A172 (cell line): ENCODE results near the gene PEAK1. TPM values are rescaled to one million over a fixed set of nuclear protein-coding genes. Genes with fewer than 3 reads are reported as not detected.

Experiments used
- DNase-seq: peaks from one replicate; pipeline ENCODE4 v3.0.0-alpha.2; 2015; ENCODE audit warnings: low spot score
- total RNA-seq: library from RNA; depleted of rRNA; stranded (reverse); fragments of >200 nt; shearing (Covaris generic); gene quantifications from 2 replicates; pipeline ENCODE4 v1.2.3, GENCODE V29; 2014

Gene PEAK1
- total RNA-seq, 1 experiment from 2014 or later, result 8.2 TPM

DNA sequence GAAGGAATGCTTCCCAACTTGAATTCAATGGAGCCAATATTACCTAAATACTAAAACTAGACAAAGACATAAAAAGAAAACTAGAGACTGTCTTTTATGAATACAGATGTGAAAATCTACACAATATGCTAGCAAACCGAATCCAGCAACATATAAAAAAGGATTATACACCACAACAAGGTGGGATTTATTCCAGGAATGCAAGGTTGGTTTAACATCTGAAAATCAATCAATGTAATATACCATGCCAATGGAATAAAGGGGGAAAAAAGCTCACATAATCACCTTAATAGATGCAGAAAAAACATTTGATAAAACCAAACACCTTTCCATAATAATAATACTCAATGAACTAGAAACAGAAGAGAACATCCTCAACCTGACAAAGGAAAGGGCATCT lies 279.7 kb downstream of the PEAK1 start:
- no peak for DNase-seq

DNA sequence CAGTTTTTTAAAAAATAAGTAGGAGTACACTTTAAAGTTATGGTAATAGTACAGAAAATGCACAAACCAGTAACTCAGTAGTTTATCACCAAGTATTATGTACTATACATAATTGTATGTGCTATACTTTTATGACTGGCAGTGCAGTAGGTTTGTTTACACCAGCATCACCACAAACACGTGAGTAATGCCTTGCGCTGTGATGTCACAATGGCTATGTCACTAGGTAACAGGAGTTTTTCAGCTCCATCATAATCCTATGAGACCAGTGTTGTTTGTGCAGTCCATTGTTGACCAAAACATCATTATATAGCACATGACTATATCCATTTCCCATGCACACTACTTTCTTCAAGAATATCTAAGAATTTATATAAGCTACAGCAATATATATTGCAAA lies 280.6 kb downstream of the PEAK1 start:
- DNase-seq, result no peak

GRCh38 chr15:77138167-77138522 lies 281.8 kb downstream of the PEAK1 start:
- DNase-seq, result no peak

GRCh38 chr15:77135181-77135580 lies 284.7 kb downstream of the PEAK1 start:
- DNase-seq, result no peak

- DNase-seq, result no peak
These were observed 289.5 kb downstream of the PEAK1 start for GRCh38 chr15:77130315-77130930.

- DNase-seq, result no peak
These were observed 292.3 kb downstream of the PEAK1 start for GRCh38 chr15:77127626-77128025.

GRCh38 chr15:77126529-77127326 lies 293.2 kb downstream of the PEAK1 start:
- DNase-seq, result no peak

- DNase-seq, result no peak
These were observed 296.1 kb downstream of the PEAK1 start for GRCh38 chr15:77123854-77124253.

- DNase-seq, result no peak
These were observed 297.3 kb downstream of the PEAK1 start for GRCh38 chr15:77122576-77122975.

- DNase-seq, result no peak
These were observed 298.3 kb downstream of the PEAK1 start for GRCh38 chr15:77121599-77121998.

- DNase-seq, result no peak
These were observed 299.3 kb downstream of the PEAK1 start for GRCh38 chr15:77120576-77120975.

GRCh38 chr15:77119446-77119845 lies 300.5 kb downstream of the PEAK1 start:
- no peak for DNase-seq

DNA sequence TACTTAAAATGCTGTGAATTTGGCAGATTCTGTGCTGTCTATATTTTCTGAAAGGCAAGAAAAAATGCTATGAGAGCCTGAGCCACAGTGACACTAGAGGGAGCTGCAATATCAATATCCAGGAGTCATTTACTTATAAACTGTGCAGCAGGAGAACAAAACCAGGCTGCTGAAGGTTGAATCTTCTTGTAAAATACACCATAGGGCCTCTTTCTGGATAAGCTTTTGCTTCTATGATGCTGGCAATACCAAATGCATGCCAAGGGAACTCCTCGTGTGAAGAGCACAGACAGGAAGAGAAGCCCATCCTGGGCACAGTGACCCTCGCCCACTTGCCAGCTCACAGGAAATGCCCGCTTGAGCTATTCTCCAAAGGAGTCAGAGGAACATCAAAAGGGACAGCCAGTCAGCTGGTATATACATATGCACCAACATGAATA lies 301.0 kb downstream of the PEAK1 start:
- peak; percentile 65 for DNase-seq

GRCh38 chr15:77115179-77115578 lies 304.7 kb downstream of the PEAK1 start:
- DNase-seq, result no peak

- DNase-seq, result no peak
These were observed 306.9 kb downstream of the PEAK1 start for GRCh38 chr15:77112838-77113504.

- DNase-seq, result no peak
These were observed 308.1 kb downstream of the PEAK1 start for GRCh38 chr15:77111789-77112188.

DNA sequence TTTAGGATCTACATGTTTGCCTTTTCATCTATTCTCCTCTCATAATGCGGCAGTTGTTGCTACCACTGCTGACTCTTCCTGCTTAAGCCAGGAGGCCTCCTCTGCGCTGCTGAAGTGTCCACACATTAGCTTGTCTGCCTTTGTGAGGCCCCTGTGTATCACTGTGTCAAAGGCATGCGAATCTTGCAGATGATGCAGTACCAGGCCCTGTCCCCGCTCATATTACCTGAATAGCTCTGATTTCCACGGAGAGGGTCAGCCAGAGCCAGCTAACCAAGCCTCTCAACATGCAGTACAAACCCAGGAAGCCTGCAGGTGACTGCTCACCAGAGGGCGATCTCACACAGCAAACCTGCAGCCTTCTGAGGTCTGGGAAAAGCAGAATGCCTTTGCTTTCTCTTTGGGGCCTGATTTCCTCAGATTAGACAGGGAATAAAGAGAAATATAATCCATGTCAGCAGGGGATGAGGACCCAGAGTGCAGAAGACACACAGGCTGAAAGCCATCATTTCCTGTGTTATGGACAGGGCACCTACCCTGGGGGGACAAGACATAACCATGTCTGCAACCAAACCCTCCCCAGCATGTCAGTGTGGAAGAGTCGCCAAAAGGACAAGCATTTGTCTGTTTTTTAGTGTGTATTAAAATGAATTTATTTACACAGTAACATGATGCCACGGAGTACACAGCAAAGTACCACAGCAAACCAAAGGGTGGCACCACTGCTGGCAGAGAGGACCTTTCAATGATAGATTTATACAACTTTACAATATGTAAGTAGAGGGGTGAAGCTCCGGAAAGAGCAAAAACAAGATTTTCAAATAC lies 312.2 kb downstream of the PEAK1 start:
- peak; percentile 43 for DNase-seq

DNA sequence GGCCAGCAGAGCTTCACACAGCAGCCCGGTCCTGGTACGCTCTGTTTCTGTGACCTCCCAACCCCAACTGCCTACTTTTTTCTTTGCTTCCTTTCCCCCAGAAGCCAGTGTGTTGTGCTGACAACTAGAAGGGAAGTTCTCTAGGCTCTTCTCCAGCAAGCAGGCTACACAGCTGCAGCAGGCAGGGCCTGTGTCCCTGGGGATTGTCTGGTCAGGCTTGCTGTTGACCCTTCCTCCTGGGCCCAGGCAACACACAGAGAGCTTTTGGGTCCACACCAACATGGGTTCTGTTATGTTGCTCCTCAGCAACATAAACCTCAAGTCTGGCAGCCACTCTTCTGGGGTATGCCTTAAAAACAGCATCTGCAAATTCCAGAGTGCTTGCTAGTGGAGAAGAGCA lies 312.8 kb downstream of the PEAK1 start:
- DNase-seq, result no peak

DNA sequence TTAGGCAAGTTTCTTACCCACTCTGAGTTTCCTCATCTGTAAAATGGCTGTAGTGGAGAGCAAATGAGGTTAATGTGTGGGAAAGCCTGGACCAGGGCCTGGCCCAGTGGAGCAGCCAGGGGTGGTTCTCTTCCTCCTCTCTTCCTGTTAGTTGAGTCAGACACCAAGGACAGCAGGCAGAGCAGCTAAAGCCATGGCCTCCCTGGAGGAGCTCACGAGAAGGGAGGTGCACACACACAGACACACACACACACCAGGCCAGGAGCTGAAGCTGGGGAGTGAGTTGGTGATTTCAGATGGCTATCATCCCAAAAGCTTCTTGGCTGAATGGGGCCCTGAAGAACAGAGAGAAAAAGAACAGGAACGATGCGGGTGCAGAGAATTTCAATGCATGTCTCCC lies 315.7 kb downstream of the PEAK1 start:
- DNase-seq, result no peak

DNA sequence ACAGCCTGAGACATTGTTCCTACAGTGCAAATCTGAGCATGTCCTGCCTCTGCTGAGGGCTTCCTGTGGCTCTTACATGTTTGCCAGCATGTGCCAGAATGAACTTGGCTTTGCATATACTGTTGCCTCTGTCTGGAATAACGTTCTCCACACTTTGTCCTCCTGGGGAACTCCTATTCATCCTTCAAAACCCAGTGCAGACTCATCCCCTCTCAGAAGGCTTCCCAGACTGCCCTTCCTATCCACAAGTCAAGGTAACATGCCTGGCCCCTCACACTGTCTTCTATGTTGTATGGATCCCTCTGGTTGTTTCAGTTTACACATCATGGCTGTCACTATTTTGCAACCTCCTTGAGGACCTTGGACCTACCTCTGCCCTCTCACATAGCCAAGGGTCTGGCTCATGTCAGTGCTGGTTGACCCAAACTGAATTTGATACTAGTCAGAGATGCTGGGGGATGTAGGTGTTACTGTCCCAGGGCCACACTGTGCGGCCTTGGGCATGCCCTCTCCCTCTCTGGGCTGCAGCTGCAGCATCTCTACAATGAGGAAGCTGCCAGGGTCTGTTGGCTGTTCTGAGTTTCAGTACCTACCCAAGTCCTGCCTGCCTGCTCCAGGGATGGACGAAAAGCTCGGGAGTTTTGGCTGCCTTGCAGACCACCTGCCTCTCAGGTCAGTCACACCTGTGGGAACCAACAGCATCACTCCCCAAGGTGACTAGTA lies 320.0 kb downstream of the PEAK1 start:
- no peak for DNase-seq

- no peak for DNase-seq
These were observed 321.3 kb downstream of the PEAK1 start for GRCh38 chr15:77098572-77098971.
